ENCODE results near the gene ZNF669.
A peak's percentile ranks its signal among the peaks of the same experiment; 100 is the strongest.

The ZNF669 gene

GRCh38 chr1:247111259-247111699 is 7.1 kb upstream of the ZNF669 start:
- no peak for DNase-seq (ENCODE audit: low read depth in 3 of 3)

GRCh38 chr1:247110627-247111258 is 6.6 kb upstream of the ZNF669 start:
- peak in 2 of 3 experiments; percentile 16 to 26 for DNase-seq (ENCODE audit: low read depth in 3 of 3)

GRCh38 chr1:247107694-247108093 is 3.5 kb upstream of the ZNF669 start:
- no peak for DNase-seq (ENCODE audit: low read depth in 3 of 3)

GRCh38 chr1:247105966-247106365 is 1.8 kb upstream of the ZNF669 start:
- no peak for DNase-seq (ENCODE audit: low read depth in 3 of 3)

GRCh38 chr1:247104965-247105364 is 809 bp upstream of the ZNF669 start:
- DNase-seq (ENCODE audit: low read depth in 3 of 3): no peak

- no peak for DNase-seq (ENCODE audit: low read depth in 3 of 3)
Observed at GRCh38 chr1:247102381-247102780, 1.8 kb downstream of the ZNF669 start.

GRCh38 chr1:247100676-247101279 is 3.4 kb downstream of the ZNF669 start:
- DNase-seq (ENCODE audit: low read depth in 3 of 3): no peak

- DNase-seq (ENCODE audit: low read depth in 3 of 3): no peak
Observed at GRCh38 chr1:247096958-247097357, 7.2 kb downstream of the ZNF669 start.

- no peak for DNase-seq (ENCODE audit: low read depth in 3 of 3)
Observed at GRCh38 chr1:247096544-247096943, 7.6 kb downstream of the ZNF669 start.

GRCh38 chr1:247096112-247096511 is 8.0 kb downstream of the ZNF669 start:
- no peak for DNase-seq (ENCODE audit: low read depth in 3 of 3)

- no peak for DNase-seq (ENCODE audit: low read depth in 3 of 3)
Observed at GRCh38 chr1:247090455-247090854, 13.7 kb downstream of the ZNF669 start.

- DNase-seq (ENCODE audit: low read depth in 3 of 3): no peak
Observed at GRCh38 chr1:247089616-247090375, 14.4 kb downstream of the ZNF669 start.

- DNase-seq (ENCODE audit: low read depth in 3 of 3): no peak
Observed at GRCh38 chr1:247088967-247089366, 15.2 kb downstream of the ZNF669 start.

- no peak for DNase-seq (ENCODE audit: low read depth in 3 of 3)
Observed at GRCh38 chr1:247087256-247087655, 16.9 kb downstream of the ZNF669 start.

- DNase-seq (ENCODE audit: low read depth in 3 of 3): no peak
Observed at GRCh38 chr1:247085310-247085709, 18.8 kb downstream of the ZNF669 start.

GRCh38 chr1:247084771-247085170 is 19.4 kb downstream of the ZNF669 start:
- no peak for DNase-seq (ENCODE audit: low read depth in 3 of 3)

GRCh38 chr1:247079141-247079874 is 24.8 kb downstream of the ZNF669 start:
- DNase-seq (ENCODE audit: low read depth in 3 of 3): no peak

- peak; percentile 73 to 79 (median 78) for DNase-seq (ENCODE audit: low read depth in 3 of 3)
Observed at GRCh38 chr1:247078258-247079140, 25.7 kb downstream of the ZNF669 start, which contains the start of gene ZNF670. TSS of gene ZNF670 (minus strand) at chr1:247078811. CDS start at chr1:247078596, 215 bp downstream.

GRCh38 chr1:247077876-247078257 is 26.3 kb downstream of the ZNF669 start:
- no peak for DNase-seq (ENCODE audit: low read depth in 3 of 3)

- DNase-seq (ENCODE audit: low read depth in 3 of 3): no peak
Observed at GRCh38 chr1:247077213-247077612, 26.9 kb downstream of the ZNF669 start.

GRCh38 chr1:247070645-247071044 is 33.5 kb downstream of the ZNF669 start:
- no peak for DNase-seq (ENCODE audit: low read depth in 3 of 3)
